Measurements from ENCODE around the gene RTBDN.
A peak's percentile ranks its signal among the peaks of the same experiment; 100 is the strongest.

RTBDN gene

DNA sequence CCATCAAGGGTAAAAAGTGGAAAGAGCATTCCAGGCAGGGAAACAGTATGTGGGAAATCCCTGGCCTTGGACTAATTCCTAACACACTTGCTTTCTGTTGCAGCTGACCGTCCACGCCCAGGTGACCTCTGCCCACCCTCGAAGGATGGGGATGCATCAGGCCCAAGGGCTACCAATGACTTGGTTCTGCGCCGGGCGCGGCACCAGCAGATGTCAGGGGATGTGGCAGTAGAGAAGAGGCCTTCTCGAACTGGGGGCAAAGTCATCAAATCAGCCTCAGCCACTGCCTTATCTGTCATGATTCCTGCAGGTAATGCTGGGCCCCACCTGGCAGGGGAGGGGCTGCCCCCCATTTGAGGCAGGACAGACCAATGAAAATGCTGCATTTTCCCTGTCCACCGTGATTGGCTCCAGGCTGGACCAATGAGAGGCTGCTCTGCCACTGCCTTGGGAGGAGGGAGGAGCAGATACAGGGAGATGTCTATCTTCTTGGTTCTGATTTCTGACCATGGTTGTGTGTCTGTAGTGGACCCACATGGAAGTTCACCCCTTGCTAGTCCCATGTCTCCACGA lies 34.2 kb upstream of the RTBDN start:
- TF ChIP-seq CTCF (IDR thresholded peaks at IDR 0.05; ENCODE audit: poor library complexity, severe bottlenecking): no peak
- Histone ChIP-seq H3K36me3 (ENCODE audit: low read depth) (no peaks in the 10 kb centered on the region), H3K4me1 (ENCODE audit: insufficient read depth, poor library complexity, severe bottlenecking) (no peaks in the 10 kb centered on the region), H3K9me3 (ENCODE audit: severe bottlenecking) (no peaks in the 10 kb centered on the region), H3K4me3 (ENCODE audit: severe bottlenecking) (no peak overlapping the region), H3K27ac (ENCODE audit: poor library complexity, severe bottlenecking) (no peak overlapping the region), H3K27me3 (ENCODE audit: insufficient read depth, poor library complexity, severe bottlenecking) (no peaks in the 10 kb centered on the region)
- ATAC-seq (ENCODE audit: low read depth) (no peak), DNase-seq (ENCODE audit: low spot score) (no peak)

GRCh38 chr19:12867120-12868099 lies 33.0 kb upstream of the RTBDN start:
- no peak for TF ChIP-seq CTCF (IDR thresholded peaks at IDR 0.05; ENCODE audit: poor library complexity, severe bottlenecking)
- peak overlapping the region; percentile 38 for H3K4me3 ChIP-seq (ENCODE audit: severe bottlenecking)
- H3K9me3 ChIP-seq (ENCODE audit: severe bottlenecking): no peaks in the 10 kb centered on the region
- H3K27me3 ChIP-seq (ENCODE audit: insufficient read depth, poor library complexity, severe bottlenecking): no peaks in the 10 kb centered on the region
- no peak overlapping the region for H3K27ac ChIP-seq (ENCODE audit: poor library complexity, severe bottlenecking)
- H3K36me3 ChIP-seq (ENCODE audit: low read depth): no peaks in the 10 kb centered on the region
- ATAC-seq (ENCODE audit: low read depth) (peak; percentile 80), DNase-seq (ENCODE audit: low spot score) (no peak)
- H3K4me1 ChIP-seq (ENCODE audit: insufficient read depth, poor library complexity, severe bottlenecking): no peaks in the 10 kb centered on the region

DNA sequence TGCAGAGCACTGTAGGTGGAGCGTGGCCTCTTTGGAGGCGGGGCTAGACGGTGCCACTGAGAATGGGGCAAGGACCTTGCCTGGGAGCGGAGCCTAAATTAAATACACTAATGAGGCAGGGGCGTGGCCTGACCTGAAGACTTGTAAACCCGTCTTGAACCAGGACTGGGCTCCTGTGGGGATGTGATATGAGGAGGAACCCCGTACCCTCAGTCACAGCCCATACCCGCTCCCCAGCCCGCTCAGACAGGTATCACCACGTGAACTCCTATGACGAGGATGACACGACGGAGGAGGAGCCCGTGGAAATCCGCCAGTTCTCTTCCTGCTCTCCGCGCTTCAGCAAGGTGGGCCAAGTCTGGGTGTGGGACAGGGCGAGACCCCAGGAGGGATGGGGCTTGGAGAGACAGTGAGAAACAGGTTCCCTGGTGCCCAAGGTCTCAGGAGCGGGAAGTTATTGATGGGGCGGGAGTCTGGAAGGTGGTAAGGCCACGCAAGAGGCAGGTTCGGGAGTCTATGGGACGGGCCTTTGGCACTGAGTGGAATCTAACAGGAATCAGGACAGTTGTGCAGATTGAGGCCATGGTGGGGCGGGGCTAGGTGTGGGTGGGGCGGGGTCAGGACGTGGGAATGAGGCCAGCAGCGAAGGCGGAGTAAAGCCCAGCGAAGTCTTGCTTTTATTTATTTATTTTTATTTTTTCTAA lies 32.2 kb upstream of the RTBDN start:
- Histone ChIP-seq H3K9me3 (ENCODE audit: severe bottlenecking) (no peaks in the 10 kb centered on the region), H3K4me3 (ENCODE audit: severe bottlenecking) (no peak overlapping the region), H3K4me1 (ENCODE audit: insufficient read depth, poor library complexity, severe bottlenecking) (no peaks in the 10 kb centered on the region), H3K27me3 (ENCODE audit: insufficient read depth, poor library complexity, severe bottlenecking) (no peaks in the 10 kb centered on the region), H3K27ac (ENCODE audit: poor library complexity, severe bottlenecking) (no peak overlapping the region), H3K36me3 (ENCODE audit: low read depth) (no peaks in the 10 kb centered on the region)
- DNase-seq (ENCODE audit: low spot score) (no peak), ATAC-seq (ENCODE audit: low read depth) (0 out of 3 replicates have a peak, but pooled peaks have one; percentile 4)
- TF ChIP-seq CTCF (IDR thresholded peaks at IDR 0.05; ENCODE audit: poor library complexity, severe bottlenecking): no peak

GRCh38 chr19:12865746-12866415 lies 31.5 kb upstream of the RTBDN start:
- H3K4me1 ChIP-seq (ENCODE audit: insufficient read depth, poor library complexity, severe bottlenecking): no peaks in the 10 kb centered on the region
- no peak overlapping the region for H3K27ac ChIP-seq (ENCODE audit: poor library complexity, severe bottlenecking)
- TF ChIP-seq CTCF (IDR thresholded peaks at IDR 0.05; ENCODE audit: poor library complexity, severe bottlenecking): no peak
- no peak for DNase-seq (ENCODE audit: low spot score)
- H3K9me3 ChIP-seq (ENCODE audit: severe bottlenecking): no peaks in the 10 kb centered on the region
- no peak for ATAC-seq (ENCODE audit: low read depth)
- H3K4me3 ChIP-seq (ENCODE audit: severe bottlenecking): no peak overlapping the region
- H3K36me3 ChIP-seq (ENCODE audit: low read depth): no peaks in the 10 kb centered on the region
- H3K27me3 ChIP-seq (ENCODE audit: insufficient read depth, poor library complexity, severe bottlenecking): no peaks in the 10 kb centered on the region

All from RWPE2 (cell line).